Renal pelvis (tissue), 4 donors: ENCODE results near the gene TAF1B. TPM values are rescaled to one million over a fixed set of nuclear protein-coding genes. Genes with fewer than 3 reads are reported as not detected.
A peak's percentile ranks its signal among the peaks of the same experiment; 100 is the strongest.

Experiments used
- DNase-seq: peaks from one replicate; pipeline ENCODE4 v3.0.0-alpha.2; 2013
- polyA plus RNA-seq, 3 donors: library from polyadenylated mRNA; unstranded; fragments of 120-200 nt; gene quantifications; one replicate each; pipeline ENCODE4 v1.2.1, GENCODE V29; 2013; ENCODE audit not compliant: insufficient read length in 3 of 3

The TAF1B gene
- polyA plus RNA-seq, 3 donors: 23.3 to 30.4 (median 25.6) TPM

- DNase-seq: no peak
Observed at GRCh38 chr2:9806656-9807055, 36.6 kb upstream of the TAF1B start.

- DNase-seq: no peak
Observed at GRCh38 chr2:9807056-9807455, 36.2 kb upstream of the TAF1B start.

GRCh38 chr2:9807555-9808305 is 35.5 kb upstream of the TAF1B start:
- no peak for DNase-seq

- no peak for DNase-seq
Observed at GRCh38 chr2:9808334-9809063, 34.8 kb upstream of the TAF1B start.

GRCh38 chr2:9809064-9809356 is 34.3 kb upstream of the TAF1B start:
- no peak for DNase-seq

GRCh38 chr2:9809448-9810088 is 33.7 kb upstream of the TAF1B start:
- no peak for DNase-seq

- no peak for DNase-seq
Observed at GRCh38 chr2:9811216-9811615, 32.1 kb upstream of the TAF1B start.

GRCh38 chr2:9811679-9812511 is 31.4 kb upstream of the TAF1B start:
- no peak for DNase-seq

GRCh38 chr2:9812945-9813311 is 30.3 kb upstream of the TAF1B start:
- DNase-seq: no peak

GRCh38 chr2:9813312-9814128 is 29.8 kb upstream of the TAF1B start:
- DNase-seq: peak; percentile 49

- no peak for DNase-seq
Observed at GRCh38 chr2:9814129-9814868, 29.0 kb upstream of the TAF1B start.

- no peak for DNase-seq
Observed at GRCh38 chr2:9815076-9815475, 28.2 kb upstream of the TAF1B start.

GRCh38 chr2:9815844-9816279 is 27.4 kb upstream of the TAF1B start:
- no peak for DNase-seq

GRCh38 chr2:9818097-9818496 is 25.2 kb upstream of the TAF1B start:
- DNase-seq: no peak

- no peak for DNase-seq
Observed at GRCh38 chr2:9819551-9819950, 23.7 kb upstream of the TAF1B start.

- no peak for DNase-seq
Observed at GRCh38 chr2:9820020-9820973, 23.0 kb upstream of the TAF1B start.

GRCh38 chr2:9821805-9822445 is 21.3 kb upstream of the TAF1B start:
- no peak for DNase-seq

- no peak for DNase-seq
Observed at GRCh38 chr2:9824441-9824840, 18.8 kb upstream of the TAF1B start.
